Measurements from ENCODE around the gene ST3GAL3. TPM values are rescaled to one million over a fixed set of nuclear protein-coding genes. Genes with fewer than 3 reads are reported as not detected.

Gene ST3GAL3
- total RNA-seq, 1 donor from 2014 or later = 18.3 TPM

DNA sequence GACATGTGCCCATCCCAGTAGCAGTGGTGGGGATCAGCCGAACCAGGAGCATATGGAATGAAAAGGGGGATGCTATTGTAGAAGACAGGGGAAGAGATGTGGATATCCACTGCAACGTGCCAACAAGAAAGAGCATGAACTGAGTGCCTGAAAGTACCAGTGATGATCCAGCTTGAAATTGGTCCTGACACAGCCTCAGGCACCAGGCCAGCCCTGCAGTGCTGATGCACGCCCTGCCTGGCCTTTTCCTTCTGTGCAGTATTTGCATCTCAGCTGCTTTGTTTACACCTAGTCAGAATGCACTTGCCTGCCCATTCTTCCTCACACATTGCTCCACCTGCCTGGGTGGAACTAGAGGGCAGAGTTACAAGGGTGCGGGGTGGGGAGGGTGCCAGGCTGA lies 176.0 kb downstream of the ST3GAL3 start:
- H3K4me3 ChIP-seq (ENCODE audit: low read depth, low read length) = no peak overlapping the region
- DNase-seq (ENCODE audit: low read depth) = no peak
- TF ChIP-seq, protein P1, sequence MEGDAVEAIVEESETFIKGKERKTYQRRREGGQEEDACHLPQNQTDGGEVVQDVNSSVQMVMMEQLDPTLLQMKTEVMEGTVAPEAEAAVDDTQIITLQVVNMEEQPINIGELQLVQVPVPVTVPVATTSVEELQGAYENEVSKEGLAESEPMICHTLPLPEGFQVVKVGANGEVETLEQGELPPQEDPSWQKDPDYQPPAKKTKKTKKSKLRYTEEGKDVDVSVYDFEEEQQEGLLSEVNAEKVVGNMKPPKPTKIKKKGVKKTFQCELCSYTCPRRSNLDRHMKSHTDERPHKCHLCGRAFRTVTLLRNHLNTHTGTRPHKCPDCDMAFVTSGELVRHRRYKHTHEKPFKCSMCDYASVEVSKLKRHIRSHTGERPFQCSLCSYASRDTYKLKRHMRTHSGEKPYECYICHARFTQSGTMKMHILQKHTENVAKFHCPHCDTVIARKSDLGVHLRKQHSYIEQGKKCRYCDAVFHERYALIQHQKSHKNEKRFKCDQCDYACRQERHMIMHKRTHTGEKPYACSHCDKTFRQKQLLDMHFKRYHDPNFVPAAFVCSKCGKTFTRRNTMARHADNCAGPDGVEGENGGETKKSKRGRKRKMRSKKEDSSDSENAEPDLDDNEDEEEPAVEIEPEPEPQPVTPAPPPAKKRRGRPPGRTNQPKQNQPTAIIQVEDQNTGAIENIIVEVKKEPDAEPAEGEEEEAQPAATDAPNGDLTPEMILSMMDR (conservative IDR thresholded peaks at IDR 0.05; ENCODE audit: low read depth, low read length) = no peak

DNA sequence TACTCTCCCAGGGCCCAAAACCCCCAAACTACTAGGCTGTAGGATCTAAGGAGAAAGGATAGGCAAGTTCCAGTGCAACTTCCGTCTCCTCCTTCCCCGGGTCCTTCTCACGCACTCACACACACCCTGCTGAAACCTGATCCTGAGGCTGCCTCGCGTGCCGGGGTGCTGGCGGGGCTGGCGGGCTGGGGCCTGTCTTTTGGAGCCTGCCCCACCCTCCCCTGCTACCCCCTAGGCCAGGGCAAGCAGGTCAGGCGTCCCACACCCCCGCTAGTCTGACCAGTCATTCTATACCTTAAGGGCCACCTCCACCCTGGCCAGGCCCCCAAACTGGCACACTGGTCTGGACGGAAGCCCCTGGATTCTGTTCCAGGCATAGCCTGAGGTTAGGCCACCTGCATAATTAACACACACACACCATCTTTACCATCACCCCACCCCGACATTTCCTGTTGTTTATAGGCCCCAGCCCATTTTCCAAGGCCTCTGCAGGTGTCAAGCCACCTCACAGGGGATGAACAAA lies 178.0 kb downstream of the ST3GAL3 start:
- TF ChIP-seq, protein P1 (conservative IDR thresholded peaks at IDR 0.05; ENCODE audit: low read depth, low read length) = no peak
- H3K4me3 ChIP-seq (ENCODE audit: low read depth, low read length) = no peak overlapping the region
- DNase-seq (ENCODE audit: low read depth) = no peak

DNA sequence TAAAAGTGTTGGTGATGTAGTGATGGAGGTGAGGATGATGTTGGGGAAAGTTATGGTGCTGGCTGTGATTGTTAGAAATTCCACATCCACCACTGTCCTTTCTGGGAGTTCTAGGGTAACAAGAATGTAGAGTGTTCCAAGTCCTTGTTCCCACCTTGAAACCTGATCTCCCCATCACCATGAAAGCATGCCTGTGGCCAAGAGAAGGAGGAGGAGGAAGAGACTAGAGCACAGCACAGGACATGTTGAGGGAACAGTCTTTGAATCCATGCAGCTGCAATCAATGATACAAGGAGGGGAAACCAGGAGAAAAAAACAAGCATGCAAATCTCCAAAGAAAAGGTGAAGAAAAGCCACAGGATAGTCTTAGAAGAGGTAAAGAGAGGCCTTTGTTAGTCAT lies 180.4 kb downstream of the ST3GAL3 start:
- TF ChIP-seq, protein P1 (conservative IDR thresholded peaks at IDR 0.05; ENCODE audit: low read depth, low read length) = no peak
- DNase-seq (ENCODE audit: low read depth) = no peak
- H3K4me3 ChIP-seq (ENCODE audit: low read depth, low read length) = no peak overlapping the region

DNA sequence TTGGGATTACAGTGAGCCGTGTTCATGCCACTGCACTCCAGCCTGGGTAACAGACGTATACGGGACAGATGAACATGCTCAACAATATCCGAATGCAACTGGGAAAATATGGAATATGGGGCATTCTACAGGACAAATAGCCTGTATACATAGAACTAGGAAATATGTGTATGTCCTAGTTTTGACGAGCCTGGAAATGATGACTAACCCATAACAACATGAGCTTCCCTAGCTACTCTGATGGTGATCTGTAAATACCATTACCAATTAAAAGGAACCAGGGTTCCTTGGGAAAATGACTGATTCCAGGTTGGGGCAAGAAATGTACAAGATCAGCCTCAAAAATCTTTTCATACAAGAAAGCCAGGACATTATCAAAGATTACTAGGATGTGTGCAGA lies 183.5 kb downstream of the ST3GAL3 start:
- DNase-seq (ENCODE audit: low read depth) = no peak
- no peak overlapping the region for H3K4me3 ChIP-seq (ENCODE audit: low read depth, low read length)
- TF ChIP-seq, protein P1 (conservative IDR thresholded peaks at IDR 0.05; ENCODE audit: low read depth, low read length) = no peak

DNA sequence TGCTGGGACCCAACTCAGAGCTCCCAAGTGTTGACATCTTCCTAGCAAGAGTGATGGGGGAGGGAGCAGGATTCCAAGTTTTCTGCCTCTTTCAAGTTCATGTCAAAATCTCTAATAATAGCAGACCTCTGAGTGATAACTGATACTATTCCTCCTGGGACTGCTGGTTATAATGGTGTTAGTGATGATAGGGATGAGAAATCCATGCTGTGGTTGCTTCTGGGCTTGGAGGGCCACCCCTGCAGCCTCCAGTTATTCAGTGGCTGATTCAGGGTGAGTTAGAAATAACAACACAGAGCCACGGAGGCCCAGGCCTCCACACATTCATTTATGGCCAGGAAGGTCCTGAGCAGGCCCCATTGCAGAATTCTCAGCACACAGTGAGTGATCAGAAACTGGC lies 185.7 kb downstream of the ST3GAL3 start:
- TF ChIP-seq, protein P1 (conservative IDR thresholded peaks at IDR 0.05; ENCODE audit: low read depth, low read length) = no peak
- no peak overlapping the region for H3K4me3 ChIP-seq (ENCODE audit: low read depth, low read length)

DNA sequence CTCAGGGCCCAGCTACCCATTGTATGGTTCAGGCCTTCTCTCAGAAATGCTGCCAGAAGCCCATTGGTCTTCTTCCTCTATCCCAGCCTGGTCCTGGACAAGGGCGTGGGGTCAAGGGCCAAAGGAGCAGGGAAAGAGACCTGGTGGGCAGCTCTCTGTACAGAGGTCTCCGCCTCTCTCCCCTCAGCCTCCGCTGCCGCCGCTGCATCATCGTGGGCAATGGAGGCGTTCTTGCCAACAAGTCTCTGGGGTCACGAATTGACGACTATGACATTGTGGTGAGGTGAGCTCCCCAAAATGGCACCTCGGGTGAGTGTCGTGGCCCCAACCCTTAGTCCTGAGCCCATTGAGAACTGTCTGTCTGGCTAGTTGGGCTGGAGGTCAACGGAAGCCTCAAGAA lies 191.6 kb downstream of the ST3GAL3 start:
- TF ChIP-seq, protein P1 (conservative IDR thresholded peaks at IDR 0.05; ENCODE audit: low read depth, low read length) = no peak
- H3K4me3 ChIP-seq (ENCODE audit: low read depth, low read length) = no peak overlapping the region
- DNase-seq (ENCODE audit: low read depth) = no peak

More for the DNA sequence above, 185.7 kb downstream of the ST3GAL3 start:
- no peak for DNase-seq (ENCODE audit: low read depth)

DNA sequence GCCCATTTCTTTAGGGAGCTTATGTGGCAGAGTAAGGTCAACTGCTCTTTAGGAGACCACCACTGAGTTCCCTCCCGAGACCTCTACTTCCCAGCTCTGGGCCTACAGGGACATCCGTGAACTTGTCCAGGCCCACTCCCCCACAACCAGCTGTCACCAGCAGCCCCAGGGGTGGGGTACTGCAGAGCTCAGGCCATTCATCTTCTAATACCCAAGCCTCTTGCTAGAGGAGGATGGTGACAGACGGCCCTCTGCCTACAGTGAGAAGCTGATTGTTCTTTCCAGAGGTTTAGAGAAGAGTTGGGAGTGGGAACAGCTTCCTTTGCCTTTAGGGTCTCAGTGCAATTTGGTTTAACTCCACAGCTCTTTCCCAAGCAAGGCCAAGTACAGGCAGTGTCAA lies 193.1 kb downstream of the ST3GAL3 start:
- no peak overlapping the region for H3K4me3 ChIP-seq (ENCODE audit: low read depth, low read length)
- DNase-seq (ENCODE audit: low read depth) = no peak
- TF ChIP-seq, protein P1 (conservative IDR thresholded peaks at IDR 0.05; ENCODE audit: low read depth, low read length) = no peak

Measured in epithelial cell of proximal tubule (primary cell).